ENCODE results near the gene PGM2.
"Not testable (repeated sequence)": the region's sequence is repeated elsewhere in the genome, so short reads cannot be mapped to it uniquely, and the experiment has no call there.

The PGM2 gene

GRCh38 chr4:37816006-37816405 lies 10.5 kb upstream of the PGM2 start:
- no peak for DNase-seq

- DNase-seq: no peak
Observed at GRCh38 chr4:37816719-37817118, 9.8 kb upstream of the PGM2 start.

- no peak for DNase-seq
Observed at GRCh38 chr4:37818752-37819151, 7.7 kb upstream of the PGM2 start.

- not testable (repeated sequence) for DNase-seq
Observed at GRCh38 chr4:37820458-37820857, 6.0 kb upstream of the PGM2 start.

GRCh38 chr4:37821953-37822605 lies 4.4 kb upstream of the PGM2 start:
- DNase-seq: no peak

- DNase-seq: not testable (repeated sequence)
Observed at GRCh38 chr4:37825501-37825900, 985 bp upstream of the PGM2 start.

GRCh38 chr4:37825968-37826294 lies 555 bp upstream of the PGM2 start:
- no peak for DNase-seq

- no peak for DNase-seq
Observed at GRCh38 chr4:37827030-37827685, 672 bp downstream of the PGM2 start.

- DNase-seq: no peak
Observed at GRCh38 chr4:37827802-37828321, 1.4 kb downstream of the PGM2 start.

- no peak for DNase-seq
Observed at GRCh38 chr4:37828843-37829242, 2.4 kb downstream of the PGM2 start.

GRCh38 chr4:37830640-37831039 lies 4.2 kb downstream of the PGM2 start:
- DNase-seq: no peak

- DNase-seq: no peak
Observed at GRCh38 chr4:37835031-37835430, 8.5 kb downstream of the PGM2 start.

GRCh38 chr4:37835806-37836205 lies 9.3 kb downstream of the PGM2 start:
- no peak for DNase-seq

- DNase-seq: no peak
Observed at GRCh38 chr4:37836274-37836673, 9.8 kb downstream of the PGM2 start.

- DNase-seq: no peak
Observed at GRCh38 chr4:37836838-37837440, 10.5 kb downstream of the PGM2 start.

GRCh38 chr4:37837446-37837845 lies 11.0 kb downstream of the PGM2 start:
- no peak for DNase-seq

- no peak for DNase-seq
Observed at GRCh38 chr4:37839426-37839825, 12.9 kb downstream of the PGM2 start.

GRCh38 chr4:37844204-37844603 lies 17.7 kb downstream of the PGM2 start:
- no peak for DNase-seq

GRCh38 chr4:37845201-37845600 lies 18.7 kb downstream of the PGM2 start:
- no peak for DNase-seq

- no peak for DNase-seq
Observed at GRCh38 chr4:37847311-37847884, 20.9 kb downstream of the PGM2 start.

GRCh38 chr4:37852376-37852775 lies 25.9 kb downstream of the PGM2 start:
- no peak for DNase-seq

GRCh38 chr4:37858112-37858511 lies 31.6 kb downstream of the PGM2 start:
- DNase-seq: no peak

GRCh38 chr4:37858872-37859271 lies 32.4 kb downstream of the PGM2 start:
- no peak for DNase-seq

- DNase-seq: no peak
Observed at GRCh38 chr4:37860266-37860665, 33.8 kb downstream of the PGM2 start.

Measured in right kidney (tissue), 1 donor.